Activated CD4-positive, alpha-beta T cell treated with anti-CD3 and anti-CD28 coated beads for 1 hour (primary cell): ENCODE measurements around the gene SLC27A3.

Source experiments
- DNase-seq: peaks from one replicate; pipeline ENCODE4 v3.0.0-alpha.2; 2020

The SLC27A3 gene

GRCh38 chr1:153774780-153775457 lies at the start of gene SLC27A3:
Gene SLC27A3, plus strand, starts transcription at chr1:153775407. Its CDS starts 91 bp downstream, at chr1:153775498.
- no peak for DNase-seq

- DNase-seq, result peak; percentile 98
Observed at GRCh38 chr1:153727463-153728304, 47.5 kb upstream of the SLC27A3 start, which contains the start of gene INTS3. Gene INTS3, plus strand, starts transcription at chr1:153728050. Its CDS starts 585 bp downstream, at chr1:153728635.

GRCh38 chr1:153728305-153729066 lies 46.7 kb upstream of the SLC27A3 start:
- peak; percentile 17 for DNase-seq

- DNase-seq, result no peak
Observed at GRCh38 chr1:153730468-153730988, 44.7 kb upstream of the SLC27A3 start.

GRCh38 chr1:153733970-153734369 lies 41.2 kb upstream of the SLC27A3 start:
- no peak for DNase-seq

- no peak for DNase-seq
Observed at GRCh38 chr1:153734396-153735089, 40.7 kb upstream of the SLC27A3 start.

- no peak for DNase-seq
Observed at GRCh38 chr1:153735090-153735420, 40.2 kb upstream of the SLC27A3 start.

GRCh38 chr1:153741986-153742385 lies 33.2 kb upstream of the SLC27A3 start:
- no peak for DNase-seq

- DNase-seq, result no peak
Observed at GRCh38 chr1:153742411-153743142, 32.6 kb upstream of the SLC27A3 start.

- DNase-seq, result no peak
Observed at GRCh38 chr1:153745417-153745816, 29.8 kb upstream of the SLC27A3 start.

- no peak for DNase-seq
Observed at GRCh38 chr1:153746174-153746573, 29.0 kb upstream of the SLC27A3 start.

GRCh38 chr1:153748903-153749302 lies 26.3 kb upstream of the SLC27A3 start:
- DNase-seq, result no peak

GRCh38 chr1:153749408-153750005 lies 25.7 kb upstream of the SLC27A3 start:
- DNase-seq, result peak; percentile 70

GRCh38 chr1:153750026-153750995 lies 24.9 kb upstream of the SLC27A3 start:
- no peak for DNase-seq

- DNase-seq, result no peak
Observed at GRCh38 chr1:153752072-153752471, 23.1 kb upstream of the SLC27A3 start.

GRCh38 chr1:153752571-153753195 lies 22.5 kb upstream of the SLC27A3 start:
- DNase-seq, result no peak

- DNase-seq, result no peak
Observed at GRCh38 chr1:153754266-153754665, 20.9 kb upstream of the SLC27A3 start.

GRCh38 chr1:153760440-153760839 lies 14.8 kb upstream of the SLC27A3 start:
- DNase-seq, result no peak

- DNase-seq, result no peak
Observed at GRCh38 chr1:153763365-153764225, 11.6 kb upstream of the SLC27A3 start.
